HG02884 (cell line): ENCODE results near the gene METTL5.
"Not testable (repeated sequence)": the region's sequence is repeated elsewhere in the genome, so short reads cannot be mapped to it uniquely, and the experiment has no call there.

Source experiments
- ATAC-seq: cut with Tn5 transposase; IDR thresholded peaks from one replicate; pipeline ENCODE4 v1.9.1; 2021; ENCODE audit warnings: mild to moderate bottlenecking, moderate library complexity; ENCODE audit not compliant: unreplicated experiment

METTL5 gene

GRCh38 chr2:169824373-169825333, at the start of gene METTL5:
Gene METTL5 (minus strand): TSS chr2:169824905. CDS start chr2:169824597, 308 bp downstream.
- ATAC-seq = peak; percentile 56

GRCh38 chr2:169871994-169872393, 47.3 kb upstream of the METTL5 start:
- no peak for ATAC-seq

GRCh38 chr2:169871369-169871768, 46.7 kb upstream of the METTL5 start:
- not testable (repeated sequence) for ATAC-seq

GRCh38 chr2:169868951-169869350, 44.2 kb upstream of the METTL5 start:
- ATAC-seq = no peak

- ATAC-seq = no peak
Observed at GRCh38 chr2:169867579-169867978, 42.9 kb upstream of the METTL5 start.

GRCh38 chr2:169866230-169866629, 41.5 kb upstream of the METTL5 start:
- ATAC-seq = not testable (repeated sequence)

- no peak for ATAC-seq
Observed at GRCh38 chr2:169865492-169865891, 40.8 kb upstream of the METTL5 start.

- no peak for ATAC-seq
Observed at GRCh38 chr2:169862816-169863215, 38.1 kb upstream of the METTL5 start.

GRCh38 chr2:169860149-169860548, 35.4 kb upstream of the METTL5 start:
- ATAC-seq = no peak

GRCh38 chr2:169859423-169859822, 34.7 kb upstream of the METTL5 start:
- ATAC-seq = no peak

- not testable (repeated sequence) for ATAC-seq
Observed at GRCh38 chr2:169855281-169856258, 30.9 kb upstream of the METTL5 start.

- no peak for ATAC-seq
Observed at GRCh38 chr2:169853041-169853668, 28.4 kb upstream of the METTL5 start.

GRCh38 chr2:169849710-169850109, 25.0 kb upstream of the METTL5 start:
- ATAC-seq = no peak

GRCh38 chr2:169848959-169849693, 24.4 kb upstream of the METTL5 start:
- not testable (repeated sequence) for ATAC-seq

- no peak for ATAC-seq
Observed at GRCh38 chr2:169845016-169845415, 20.3 kb upstream of the METTL5 start.

- not testable (repeated sequence) for ATAC-seq
Observed at GRCh38 chr2:169841625-169842024, 16.9 kb upstream of the METTL5 start.

- ATAC-seq = no peak
Observed at GRCh38 chr2:169840747-169841142, 16.0 kb upstream of the METTL5 start.

GRCh38 chr2:169839954-169840746, 15.4 kb upstream of the METTL5 start:
- no peak for ATAC-seq

- ATAC-seq = no peak
Observed at GRCh38 chr2:169838743-169839489, 14.2 kb upstream of the METTL5 start.
